MM.1S (cell line): Measurements from ENCODE around the gene ZBTB24.

Source experiments
- DNase-seq: peaks from one replicate; pipeline ENCODE4 v3.0.0-alpha.2; 2015
- H2AFZ ChIP-seq: fragments of 300-600 bp; sonication (generic); 2 replicates; pipeline ENCODE4 v1.6.0; 2016; ENCODE audit warnings: antibody characterized with exemption, low read length
- H3F3A ChIP-seq: fragments of 300-600 bp; sonication (generic); 2 replicates; pipeline ENCODE4 v1.6.1; 2016; ENCODE audit warnings: mild to moderate bottlenecking, antibody characterized with exemption, low read length, moderate library complexity, mixed read lengths; ENCODE audit not compliant: insufficient read depth
- H3K27ac ChIP-seq: fragments of 300-600 bp; sonication (generic); 2 replicates; pipeline ENCODE4 v1.5.1; 2016; ENCODE audit warnings: mild to moderate bottlenecking, low read length
- H3K27me3 ChIP-seq: fragments of 300-600 bp; sonication (generic); replicated peaks from 2 replicates; pipeline ENCODE4 v1.6.0; 2016; ENCODE audit warnings: low read length; ENCODE audit not compliant: insufficient read depth
- H3K36me3 ChIP-seq: fragments of 300-600 bp; sonication (generic); replicated peaks from 2 replicates; pipeline ENCODE4 v1.6.1; 2016; ENCODE audit warnings: mild to moderate bottlenecking, low read length, mixed read lengths; ENCODE audit not compliant: insufficient read depth
- H3K4me1 ChIP-seq: fragments of 300-600 bp; sonication (generic); 2 replicates; pipeline ENCODE4 v1.6.1; 2016; ENCODE audit warnings: low read length, mixed read lengths
- H3K4me2 ChIP-seq: fragments of 300-600 bp; sonication (generic); 2 replicates; pipeline ENCODE4 v1.6.0; 2016; ENCODE audit warnings: low read depth, low read length
- H3K4me3 ChIP-seq: fragments of 300-600 bp; sonication (generic); 2 replicates; pipeline ENCODE4 v1.5.1; 2016; ENCODE audit warnings: low read length, mixed read lengths
- H3K79me2 ChIP-seq: fragments of 300-600 bp; sonication (generic); 2 replicates; pipeline ENCODE4 v1.6.1; 2016; ENCODE audit warnings: mixed run types, low read length, mixed read lengths
- H3K9ac ChIP-seq: fragments of 300-600 bp; sonication (generic); 2 replicates; pipeline ENCODE4 v1.6.1; 2016; ENCODE audit warnings: low read length, mixed read lengths
- H3K9me2 ChIP-seq: fragments of 300-600 bp; sonication (generic); replicated peaks from 2 replicates; pipeline ENCODE4 v1.6.1; 2016; ENCODE audit warnings: mild to moderate bottlenecking, low read length, mixed read lengths; ENCODE audit not compliant: insufficient read depth
- H3K9me3 ChIP-seq: fragments of 300-600 bp; sonication (generic); replicated peaks from 2 replicates; pipeline ENCODE4 v1.6.1; 2016; ENCODE audit warnings: mild to moderate bottlenecking, low read length, mixed read lengths; ENCODE audit not compliant: insufficient read depth
- H4K20me1 ChIP-seq: fragments of 300-600 bp; sonication (generic); 2 replicates; pipeline ENCODE4 v1.6.1; 2016; ENCODE audit warnings: mild to moderate bottlenecking, low read length, moderate library complexity, mixed read lengths; ENCODE audit not compliant: insufficient read depth
- CTCF ChIP-seq: fragments of 300-600 bp; sonication (generic); IDR thresholded peaks from 2 replicates; pipeline ENCODE4 v1.5.1; 2016; ENCODE audit warnings: antibody characterized with exemption, low read length, mixed read lengths
- EZH2 ChIP-seq: fragments of 300-600 bp; sonication (generic); optimal IDR thresholded peaks from 2 replicates; pipeline ENCODE3; 2017; ENCODE audit warnings: low read depth, mild to moderate bottlenecking, antibody characterized with exemption, low read length, mixed read lengths
- EZH2phosphoT487 ChIP-seq: fragments of 300-600 bp; sonication (generic); IDR thresholded peaks from 2 replicates; pipeline ENCODE4 v1.6.1; 2018; ENCODE audit warnings: antibody characterized with exemption, low read length

The ZBTB24 gene

DNA sequence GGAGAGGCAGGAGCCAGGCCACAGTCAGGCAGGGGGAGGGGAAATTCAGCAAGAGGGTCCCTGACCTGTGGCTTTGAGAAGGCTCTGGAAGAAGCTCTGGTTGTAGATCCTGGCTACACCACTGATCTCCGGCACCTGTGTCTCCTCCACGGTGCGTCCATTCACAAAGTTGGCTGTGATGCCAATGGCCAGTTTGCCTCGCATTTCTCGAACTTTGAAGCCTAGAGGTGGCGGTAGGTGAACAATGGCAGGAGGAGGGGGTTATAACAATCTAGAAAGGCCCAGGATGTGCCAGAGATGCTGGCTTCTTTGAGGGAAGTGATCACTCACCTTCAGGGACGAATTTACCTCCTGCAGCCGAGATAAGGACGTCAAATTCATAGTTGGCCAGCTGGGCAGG lies 30.8 kb downstream of the ZBTB24 start:
- no peak for TF ChIP-seq EZH2phosphoT487
- no peak for TF ChIP-seq EZH2
- no peak for TF ChIP-seq CTCF
- H3K4me3 ChIP-seq: no peak overlapping the region
- peaks cover 19% of the 10 kb centered on the region for H3F3A ChIP-seq
- no peaks in the 10 kb centered on the region for H3K36me3 ChIP-seq
- H4K20me1 ChIP-seq: no peaks in the 10 kb centered on the region
- H3K9me2 ChIP-seq: no peaks in the 10 kb centered on the region
- peaks cover 21% of the 10 kb centered on the region for H3K4me1 ChIP-seq
- H3K9me3 ChIP-seq: no peaks in the 10 kb centered on the region
- H3K79me2 ChIP-seq: peaks cover 33% of the 10 kb centered on the region
- H3K27ac ChIP-seq: no peak overlapping the region
- no peak overlapping the region for H2AFZ ChIP-seq
- no peak overlapping the region for H3K9ac ChIP-seq
- H3K4me2 ChIP-seq: no peak overlapping the region
- no peak for DNase-seq
- no peaks in the 10 kb centered on the region for H3K27me3 ChIP-seq

DNA sequence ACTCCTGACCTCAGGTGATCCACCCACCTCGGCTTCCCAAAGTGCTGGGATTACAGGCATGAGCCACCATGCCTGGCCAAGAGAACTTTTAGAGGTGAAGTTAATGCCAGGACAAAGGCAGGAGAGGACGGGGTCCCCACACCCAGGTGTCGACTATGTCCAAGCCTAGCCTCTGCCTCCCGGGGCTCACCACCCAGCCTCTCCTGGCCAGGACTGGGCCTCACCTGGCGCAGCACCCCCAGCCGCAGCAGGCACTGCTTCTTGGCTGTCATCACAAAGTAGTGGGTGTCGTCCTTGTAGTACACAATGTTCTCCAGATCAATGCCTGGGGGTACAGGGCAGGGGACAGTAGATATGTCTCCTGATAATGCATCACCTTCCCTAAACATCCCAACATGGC lies 31.6 kb downstream of the ZBTB24 start:
- H2AFZ ChIP-seq: no peak overlapping the region
- H3K4me2 ChIP-seq: no peak overlapping the region
- TF ChIP-seq CTCF (no peak), EZH2phosphoT487 (no peak), EZH2 (no peak)
- DNase-seq: no peak
- H3K4me1 ChIP-seq: peaks cover 13% of the 10 kb centered on the region
- H4K20me1 ChIP-seq: no peaks in the 10 kb centered on the region
- no peak overlapping the region for H3K4me3 ChIP-seq
- H3K27me3 ChIP-seq: no peaks in the 10 kb centered on the region
- H3K9me2 ChIP-seq: no peaks in the 10 kb centered on the region
- H3K27ac ChIP-seq: no peak overlapping the region
- H3K9ac ChIP-seq: no peak overlapping the region
- H3K9me3 ChIP-seq: no peaks in the 10 kb centered on the region
- H3K36me3 ChIP-seq: no peaks in the 10 kb centered on the region
- peaks cover 25% of the 10 kb centered on the region for H3K79me2 ChIP-seq
- H3F3A ChIP-seq: peaks cover 15% of the 10 kb centered on the region

- H3K36me3 ChIP-seq: no peaks in the 10 kb centered on the region
- no peak overlapping the region for H2AFZ ChIP-seq
- H3K79me2 ChIP-seq: peaks cover 21% of the 10 kb centered on the region
- no peak overlapping the region for H3K4me3 ChIP-seq
- H3K27me3 ChIP-seq: no peaks in the 10 kb centered on the region
- no peak for TF ChIP-seq EZH2phosphoT487
- TF ChIP-seq EZH2: no peak
- TF ChIP-seq CTCF: no peak
- H4K20me1 ChIP-seq: no peaks in the 10 kb centered on the region
- H3F3A ChIP-seq: peaks cover 10% of the 10 kb centered on the region; the same call in 1 of the 2 replicates
- H3K9me3 ChIP-seq: no peaks in the 10 kb centered on the region
- no peak overlapping the region for H3K4me2 ChIP-seq
- H3K9me2 ChIP-seq: no peaks in the 10 kb centered on the region
- H3K4me1 ChIP-seq: peaks cover 12% of the 10 kb centered on the region
- no peak overlapping the region for H3K9ac ChIP-seq
- H3K27ac ChIP-seq: no peak overlapping the region
- no peak for DNase-seq
Measured at GRCh38 chr6:109450801-109451200, 32.2 kb downstream of the ZBTB24 start.
